ENCODE measurements around the gene PHACTR3.

GRCh38 chr20:59789686-59790085, 185.3 kb downstream of the PHACTR3 start:
- no peak for TF ChIP-seq POLR2A (IDR thresholded peaks at IDR 0.05)
- TF ChIP-seq CTCF (IDR thresholded peaks at IDR 0.05), result no peak

Data from tibial nerve (tissue), 3 donors.